ENCODE data around the gene NARS2.

NARS2 gene

DNA sequence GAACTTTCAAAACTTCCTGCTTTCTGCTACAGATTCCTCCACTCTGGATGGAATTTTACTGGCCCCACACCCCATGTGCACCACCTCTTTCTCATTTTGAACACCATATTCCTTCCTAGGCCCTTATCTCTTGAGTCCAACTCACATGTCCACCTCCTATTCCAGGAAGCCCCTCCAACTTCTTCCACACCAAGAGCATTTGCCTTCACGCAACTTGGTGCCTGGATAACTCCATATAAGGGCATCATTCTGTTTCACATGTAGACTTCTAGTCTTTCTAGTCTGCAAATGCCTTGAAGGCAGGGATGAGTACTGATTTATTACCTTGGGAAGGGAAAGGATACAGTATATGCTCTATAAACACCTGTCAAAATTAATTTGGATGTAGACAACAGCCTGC is 174.5 kb downstream of the NARS2 start:
- no peak overlapping the region for H3K4me3 ChIP-seq (ENCODE audit: low read length)
- no peak for DNase-seq (ENCODE audit: low read depth, low spot score)

DNA sequence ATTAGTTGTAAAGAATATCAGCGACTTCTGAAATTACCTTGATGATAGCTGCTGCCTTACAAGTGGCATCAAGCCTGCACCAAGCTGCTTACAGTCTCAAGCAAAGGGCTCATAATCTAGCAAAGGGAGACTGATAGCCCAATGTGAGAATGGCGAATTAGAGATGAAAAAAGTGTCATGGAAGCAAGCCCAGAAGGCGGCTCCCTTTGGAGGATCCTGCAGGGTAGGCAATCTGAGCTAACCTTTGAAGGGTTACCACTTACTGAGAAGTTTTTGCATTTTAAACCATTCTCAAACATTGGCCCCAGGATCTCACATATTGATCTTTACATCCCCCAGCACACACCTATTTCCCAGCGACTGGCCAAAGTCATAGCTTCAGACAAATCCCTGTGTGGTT is 175.5 kb downstream of the NARS2 start:
- no peak for DNase-seq (ENCODE audit: low read depth, low spot score)
- H3K4me3 ChIP-seq (ENCODE audit: low read length): no peak overlapping the region

DNA sequence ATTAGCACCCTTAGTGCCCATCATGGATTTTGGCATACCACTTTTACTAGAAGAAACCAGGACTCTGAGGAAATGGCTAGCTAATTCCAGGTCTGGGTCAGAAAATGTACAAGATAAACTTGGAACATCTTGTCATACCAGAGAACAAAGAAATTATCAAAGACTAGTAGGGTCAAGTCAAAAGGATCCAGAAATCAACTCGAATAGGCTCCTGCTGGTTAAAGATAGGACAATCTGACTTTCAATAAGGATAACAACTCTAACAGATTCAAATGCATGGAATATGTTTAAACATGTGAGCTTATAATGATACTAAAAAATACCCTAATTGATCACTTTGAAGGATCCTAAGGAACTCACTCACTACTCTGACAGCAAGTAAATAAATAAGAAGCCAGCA is 175.9 kb downstream of the NARS2 start:
- DNase-seq (ENCODE audit: low read depth, low spot score): no peak
- H3K4me3 ChIP-seq (ENCODE audit: low read length): no peak overlapping the region

DNA sequence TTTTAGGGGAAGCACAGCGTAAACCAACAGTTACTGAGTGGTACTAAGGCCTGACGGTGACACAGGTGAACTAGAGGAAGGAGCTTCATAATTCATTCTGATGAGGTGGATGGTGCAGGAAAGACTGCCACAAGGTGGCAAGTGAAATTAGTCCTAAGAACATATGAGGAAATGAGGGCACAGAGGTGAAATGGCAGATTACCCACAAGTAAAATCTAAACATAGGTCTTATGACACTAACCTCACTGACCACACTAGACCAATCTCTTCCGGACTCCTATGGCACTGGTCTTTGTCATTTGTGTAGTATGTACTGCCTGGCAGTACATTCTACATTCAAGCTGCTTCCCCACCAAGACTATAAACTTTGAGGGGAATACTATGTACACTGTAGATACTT is 177.3 kb downstream of the NARS2 start:
- no peak overlapping the region for H3K4me3 ChIP-seq (ENCODE audit: low read length)

DNA sequence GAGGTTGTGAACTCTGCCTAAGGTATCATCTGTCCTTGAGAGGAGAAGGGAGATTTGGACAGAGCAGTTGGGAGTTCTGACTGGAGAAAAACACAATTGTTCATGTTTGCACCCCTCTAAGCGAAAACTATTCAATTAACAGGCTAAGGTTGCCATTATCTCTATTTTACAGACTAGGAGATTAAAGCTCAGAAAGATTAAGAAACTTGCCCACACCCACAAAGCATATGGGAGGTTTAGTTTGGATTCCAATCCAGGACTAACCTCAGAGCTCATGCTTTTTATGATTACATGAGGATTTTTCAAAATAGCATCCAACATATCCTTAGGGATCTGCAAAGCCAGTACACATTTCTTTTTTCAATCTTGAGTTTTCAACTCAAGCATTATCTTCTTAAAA is 179.1 kb downstream of the NARS2 start:
- H3K4me3 ChIP-seq (ENCODE audit: low read length): no peak overlapping the region
- no peak for DNase-seq (ENCODE audit: low read depth, low spot score)

More for the DNA sequence above, 177.3 kb downstream of the NARS2 start:
- no peak for DNase-seq (ENCODE audit: low read depth, low spot score)

DNA sequence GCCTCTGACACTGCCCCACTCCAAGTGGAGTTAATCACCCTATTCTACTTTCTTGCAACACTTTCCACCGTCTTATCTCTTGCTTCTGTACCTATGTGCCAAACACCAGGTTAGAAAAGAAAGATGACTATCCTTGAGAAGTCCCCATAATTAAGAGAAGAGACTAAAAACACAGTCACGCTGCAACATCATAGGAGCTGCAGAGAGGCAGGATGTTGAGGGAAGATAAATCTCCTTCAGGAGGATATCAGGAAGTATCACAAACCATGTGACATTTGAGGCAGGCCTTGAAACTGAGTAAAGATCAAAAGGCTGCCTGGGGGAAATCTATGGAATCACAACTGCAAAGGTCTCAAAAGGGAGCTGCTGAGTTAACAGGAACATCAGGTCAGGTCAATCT is 181.8 kb downstream of the NARS2 start:
- no peak overlapping the region for H3K4me3 ChIP-seq (ENCODE audit: low read length)
- no peak for DNase-seq (ENCODE audit: low read depth, low spot score)

DNA sequence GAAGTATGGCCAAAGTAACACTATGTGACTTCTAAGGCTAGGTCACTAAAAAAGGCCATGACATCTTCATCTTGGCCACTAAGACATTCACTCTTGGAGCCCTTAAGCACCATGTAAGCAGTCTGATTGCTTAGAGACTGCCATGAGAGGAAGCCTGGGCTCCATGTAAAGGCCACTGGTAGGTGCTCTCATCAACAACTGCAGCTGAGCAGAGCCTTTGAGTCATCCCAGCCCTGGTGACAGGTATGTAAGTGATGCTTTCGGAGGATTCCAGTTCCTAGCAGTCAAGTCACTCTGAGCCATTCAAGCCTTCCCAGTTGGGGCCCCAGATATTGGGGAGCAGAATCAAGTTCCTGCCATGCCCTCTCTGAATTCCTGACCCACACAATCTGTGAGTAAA is 183.2 kb downstream of the NARS2 start:
- no peak for DNase-seq (ENCODE audit: low read depth, low spot score)
- no peak overlapping the region for H3K4me3 ChIP-seq (ENCODE audit: low read length)

DNA sequence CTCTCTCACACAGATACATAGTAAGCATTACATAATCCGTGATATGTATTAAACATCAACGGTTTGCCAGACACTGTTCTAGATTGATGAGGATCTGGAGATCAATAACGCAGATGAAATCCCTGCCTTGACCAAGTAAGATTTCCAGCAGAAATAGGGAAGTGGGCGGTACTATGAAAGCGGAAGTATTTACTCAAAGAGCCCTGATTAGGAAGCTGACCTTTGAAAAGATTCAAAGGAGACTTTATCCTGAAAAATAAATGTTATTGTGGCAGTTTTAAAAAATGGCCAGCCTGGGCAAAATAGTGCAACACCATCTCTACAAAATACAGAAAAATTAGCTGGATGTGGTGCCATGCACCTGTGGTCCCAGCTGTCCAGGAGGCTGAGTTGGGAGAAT is 183.9 kb downstream of the NARS2 start:
- DNase-seq (ENCODE audit: low read depth, low spot score): no peak
- H3K4me3 ChIP-seq (ENCODE audit: low read length): no peak overlapping the region

DNA sequence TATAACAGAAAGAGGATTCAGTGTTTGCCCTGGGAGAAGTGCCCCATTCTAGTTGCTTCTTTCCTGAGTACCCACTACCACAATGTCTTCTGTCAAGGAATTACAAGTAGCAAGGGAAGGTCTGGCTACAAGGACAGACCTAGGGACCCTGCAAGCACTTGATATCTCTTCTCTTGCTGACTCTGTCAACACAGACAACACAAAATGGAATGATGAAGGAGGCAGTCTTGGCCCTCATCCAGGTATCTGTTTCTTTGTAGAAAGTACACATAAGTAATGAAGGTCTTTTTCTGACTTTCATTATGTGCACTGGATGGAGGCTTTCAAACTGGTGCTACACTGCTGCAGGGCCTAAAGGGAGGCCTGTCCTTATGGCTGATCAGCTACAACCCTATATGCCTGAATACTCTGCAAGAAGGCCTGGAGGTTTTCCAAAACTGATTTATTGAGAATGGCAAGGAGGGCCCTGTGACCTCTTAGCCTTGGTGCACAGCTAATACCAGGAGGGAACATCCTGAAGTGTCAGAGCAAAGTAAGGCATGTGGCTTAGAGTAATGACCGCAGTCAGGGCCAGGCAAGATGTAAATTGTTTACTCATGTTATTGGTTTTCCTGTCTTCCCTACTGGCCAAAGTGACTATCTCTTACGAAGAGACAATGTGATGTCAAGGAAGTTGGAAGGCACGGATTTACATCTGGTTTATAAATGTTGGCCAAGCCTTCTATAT is 188.3 kb downstream of the NARS2 start:
- no peak overlapping the region for H3K4me3 ChIP-seq (ENCODE audit: low read length)
- no peak for DNase-seq (ENCODE audit: low read depth, low spot score)

All from Jurkat, Clone E6-1 (cell line).